Bronchial epithelial cell (primary cell): ENCODE results near the gene CAMTA1. TPM values are rescaled to one million over a fixed set of nuclear protein-coding genes. Genes with fewer than 3 reads are reported as not detected.
A peak's percentile ranks its signal among the peaks of the same experiment; 100 is the strongest.

Experiments
- DNase-seq: peaks from one replicate; pipeline ENCODE4 v3.0.0-alpha.2; 2010; ENCODE audit warnings: low read depth
- FAIRE-seq: peaks from 2 replicates; lab custom pipeline; 2011; peaks lifted over from hg19 to GRCh38; lab: Jason Lieb, UNC
- H3K27me3 ChIP-seq: 2 replicates; pipeline ENCODE4 v1.5.1; 2011; ENCODE audit warnings: low read length; ENCODE audit not compliant: control insufficient read depth, insufficient read depth
- H3K36me3 ChIP-seq: 2 replicates; pipeline ENCODE4 v1.5.1; 2011; ENCODE audit warnings: low read length; ENCODE audit not compliant: control insufficient read depth, insufficient read depth
- H3K4me3 ChIP-seq: 2 replicates; pipeline ENCODE4 v1.5.1; 2011; ENCODE audit warnings: mild to moderate bottlenecking, low read depth, low read length, control low read depth
- total RNA-seq: library from RNA; depleted of rRNA; stranded (reverse); fragments of >200 nt; gene quantifications from 2 replicates; pipeline ENCODE4 v1.2.1, GENCODE V29; 2014
- TF ChIP-seq, protein P1 (sequence below): IDR thresholded peaks from 2 replicates; pipeline ENCODE4 v1.5.1; 2011; ENCODE audit warnings: mild to moderate bottlenecking, moderate library complexity, low read length, control low read depth, inconsistent platforms; ENCODE audit not compliant: insufficient read depth, severe bottlenecking

Gene CAMTA1
- total RNA-seq, 1 donor from 2014 or later, result 68.2 TPM

DNA sequence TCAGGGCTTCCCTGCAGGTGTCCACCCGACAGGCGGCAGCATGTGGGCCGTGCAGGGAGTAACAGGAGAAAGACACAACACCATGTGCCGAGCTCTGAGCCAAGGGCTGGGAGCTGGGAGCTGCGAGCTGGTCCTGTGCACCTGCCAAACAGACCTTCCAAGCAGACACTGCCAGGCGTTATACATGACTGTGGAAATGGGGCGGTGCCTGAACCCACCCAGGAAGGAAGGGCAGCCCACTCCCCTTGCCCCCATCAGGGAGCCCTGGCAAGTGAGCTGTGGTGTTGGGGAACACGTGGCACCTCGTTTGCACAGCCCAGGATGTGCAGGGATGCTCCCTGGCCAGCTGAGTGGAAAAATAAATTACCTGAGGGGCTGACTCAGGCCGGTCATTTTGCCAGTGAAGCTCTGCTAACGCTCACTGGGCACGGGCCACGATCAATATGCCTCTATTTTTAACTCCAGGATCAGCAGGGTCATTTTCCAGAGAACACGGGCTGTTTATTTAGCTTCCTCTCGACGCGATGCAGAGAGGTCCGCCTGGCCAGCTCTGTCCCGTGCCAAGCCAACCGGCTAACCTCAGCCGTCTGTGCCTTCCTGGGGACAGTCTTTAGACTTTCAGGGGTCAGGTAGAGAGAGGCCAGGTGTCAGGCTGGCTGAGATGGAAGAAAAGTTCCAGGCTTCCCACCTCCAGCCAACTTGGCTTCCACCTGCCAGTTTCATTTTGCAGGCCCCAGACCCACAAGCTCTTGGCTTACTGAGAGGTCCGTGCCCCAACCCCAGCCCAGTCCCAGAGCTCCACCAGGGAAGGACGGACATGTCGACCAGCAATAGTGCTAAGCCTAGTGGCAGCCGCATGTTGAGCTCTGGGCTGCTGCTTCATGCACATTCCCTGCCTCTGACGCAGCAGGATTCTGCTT, 789.1 kb downstream of the CAMTA1 start:
- H3K27me3 ChIP-seq, result no peaks in the 10 kb centered on the region
- FAIRE-seq (no peak), DNase-seq (no peak)
- H3K4me3 ChIP-seq, result no peak overlapping the region
- TF ChIP-seq, protein P1, sequence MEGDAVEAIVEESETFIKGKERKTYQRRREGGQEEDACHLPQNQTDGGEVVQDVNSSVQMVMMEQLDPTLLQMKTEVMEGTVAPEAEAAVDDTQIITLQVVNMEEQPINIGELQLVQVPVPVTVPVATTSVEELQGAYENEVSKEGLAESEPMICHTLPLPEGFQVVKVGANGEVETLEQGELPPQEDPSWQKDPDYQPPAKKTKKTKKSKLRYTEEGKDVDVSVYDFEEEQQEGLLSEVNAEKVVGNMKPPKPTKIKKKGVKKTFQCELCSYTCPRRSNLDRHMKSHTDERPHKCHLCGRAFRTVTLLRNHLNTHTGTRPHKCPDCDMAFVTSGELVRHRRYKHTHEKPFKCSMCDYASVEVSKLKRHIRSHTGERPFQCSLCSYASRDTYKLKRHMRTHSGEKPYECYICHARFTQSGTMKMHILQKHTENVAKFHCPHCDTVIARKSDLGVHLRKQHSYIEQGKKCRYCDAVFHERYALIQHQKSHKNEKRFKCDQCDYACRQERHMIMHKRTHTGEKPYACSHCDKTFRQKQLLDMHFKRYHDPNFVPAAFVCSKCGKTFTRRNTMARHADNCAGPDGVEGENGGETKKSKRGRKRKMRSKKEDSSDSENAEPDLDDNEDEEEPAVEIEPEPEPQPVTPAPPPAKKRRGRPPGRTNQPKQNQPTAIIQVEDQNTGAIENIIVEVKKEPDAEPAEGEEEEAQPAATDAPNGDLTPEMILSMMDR, result no peak
- H3K36me3 ChIP-seq, result no peaks in the 10 kb centered on the region

DNA sequence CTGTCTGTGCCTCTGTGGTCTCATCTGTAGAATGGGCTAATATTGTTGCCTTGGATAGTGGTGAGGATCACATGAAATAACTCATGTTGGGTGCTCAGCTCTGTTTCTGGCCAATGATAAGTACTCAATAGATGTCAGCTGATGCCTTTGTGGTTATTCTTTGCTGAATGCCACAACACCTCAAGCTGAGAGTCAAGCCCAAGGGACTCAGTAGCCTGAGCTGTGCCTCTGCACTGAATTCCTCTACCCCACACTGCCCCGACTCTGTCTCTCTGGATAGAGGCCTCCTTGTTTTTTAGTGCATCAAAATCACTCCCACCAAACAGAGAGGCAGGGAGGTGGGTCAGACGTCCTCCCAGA, 789.8 kb downstream of the CAMTA1 start:
- no peak for DNase-seq
- TF ChIP-seq, protein P1, result no peak
- no peaks in the 10 kb centered on the region for H3K27me3 ChIP-seq
- no peaks in the 10 kb centered on the region for H3K36me3 ChIP-seq
- peak; percentile 75 for FAIRE-seq
- H3K4me3 ChIP-seq, result no peak overlapping the region

DNA sequence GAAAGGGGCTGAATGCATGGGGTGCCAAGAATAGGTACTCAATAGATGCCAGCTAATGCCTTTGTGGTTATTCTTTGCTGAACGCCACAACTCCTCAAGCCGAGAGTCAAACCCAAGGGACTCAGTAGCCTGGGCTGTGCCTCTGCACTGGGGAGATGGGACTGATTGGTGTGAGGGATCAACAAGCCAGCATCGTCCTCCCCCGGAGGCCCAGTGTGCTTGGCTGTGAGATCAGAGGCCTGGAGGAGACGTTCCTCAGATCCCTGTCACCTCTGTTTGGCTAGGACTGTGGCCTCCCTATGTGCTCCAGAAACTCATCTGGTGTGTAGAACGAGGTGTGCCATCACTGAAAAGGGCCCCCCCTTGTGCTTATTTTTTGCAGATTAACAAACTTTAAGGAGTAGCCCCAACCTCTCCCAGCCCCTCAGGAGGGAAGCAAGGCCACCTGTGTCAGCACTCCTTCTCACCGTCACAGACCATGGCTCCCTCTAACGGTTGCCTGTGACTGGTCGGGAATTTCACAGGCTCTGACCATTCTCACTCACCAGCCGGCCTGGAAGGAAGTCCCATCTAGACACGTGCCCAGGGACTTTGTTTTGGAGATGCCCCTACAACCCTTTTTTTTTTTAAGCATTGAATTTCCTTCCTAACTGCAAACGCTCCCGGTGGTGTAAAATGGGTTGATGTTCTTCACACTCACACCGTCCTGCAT, 791.8 kb downstream of the CAMTA1 start:
- TF ChIP-seq, protein P1, result peak; percentile 50
- Histone ChIP-seq H3K36me3 (no peaks in the 10 kb centered on the region), H3K27me3 (no peaks in the 10 kb centered on the region), H3K4me3 (no peak overlapping the region)
- DNase-seq (peak; percentile 22), FAIRE-seq (peak; percentile 64)

DNA sequence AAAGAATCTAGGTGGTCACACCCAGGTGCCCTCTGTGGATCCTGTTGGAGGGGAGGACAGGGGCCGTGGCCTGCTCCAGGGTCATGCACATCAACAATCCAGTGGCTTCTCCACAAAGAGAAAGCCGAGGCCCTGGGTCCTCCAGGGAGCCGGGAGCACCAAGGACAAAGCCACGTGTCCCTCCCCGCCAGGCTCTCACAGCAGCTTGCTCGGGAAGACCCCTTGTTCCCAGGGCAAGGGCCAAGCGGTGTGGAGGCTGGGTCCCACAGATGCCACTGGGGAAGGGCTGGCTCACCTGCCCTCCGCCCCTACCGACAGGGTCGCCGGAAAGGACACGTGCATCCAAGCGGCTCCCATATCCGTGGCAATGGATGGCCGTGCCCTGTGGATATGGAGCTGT, 793.0 kb downstream of the CAMTA1 start:
- DNase-seq, result no peak
- H3K4me3 ChIP-seq, result no peak overlapping the region
- FAIRE-seq, result no peak
- TF ChIP-seq, protein P1, result no peak
- H3K36me3 ChIP-seq, result no peaks in the 10 kb centered on the region
- no peaks in the 10 kb centered on the region for H3K27me3 ChIP-seq

DNA sequence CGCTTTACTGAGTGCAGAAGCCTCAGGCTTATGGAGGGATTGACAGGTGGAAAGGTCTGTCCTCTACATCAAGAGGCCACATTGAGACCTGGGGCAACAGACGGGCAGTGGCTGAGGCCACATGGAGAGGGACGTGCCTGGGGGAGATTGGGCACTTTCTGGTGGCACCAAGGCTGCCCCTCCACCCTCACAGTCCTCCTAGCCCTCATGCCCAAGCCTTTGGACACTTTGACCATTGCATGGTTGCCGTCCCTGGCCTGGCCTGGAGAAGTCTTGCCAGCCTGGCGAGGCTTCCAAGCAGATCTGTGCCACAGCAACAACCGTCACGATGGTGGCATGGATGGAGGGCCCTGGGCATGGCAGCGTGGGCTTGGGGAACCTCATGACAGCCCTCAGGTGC, 793.8 kb downstream of the CAMTA1 start:
- Histone ChIP-seq H3K27me3 (peaks cover 2% of the 10 kb centered on the region), H3K36me3 (no peaks in the 10 kb centered on the region), H3K4me3 (no peak overlapping the region)
- DNase-seq, result no peak
- no peak for FAIRE-seq
- TF ChIP-seq, protein P1, result no peak
